K562 (cell line): ENCODE data around the gene UBQLN3. TPM values are rescaled to one million over a fixed set of nuclear protein-coding genes. Genes with fewer than 3 reads are reported as not detected.
A peak's percentile ranks its signal among the peaks of the same experiment; 100 is the strongest.

Experiments used
- ARID1B ChIP-seq: fragments of 450-650 bp; IDR thresholded peaks from 2 replicates; pipeline ENCODE4 v1.6.1; 2016; ENCODE audit warnings: antibody characterized with exemption, mild to moderate bottlenecking, inconsistent platforms
- CBFA2T3 ChIP-seq: fragments of 450-650 bp; IDR thresholded peaks from 2 replicates; pipeline ENCODE4 v1.6.1; 2017
- CTBP1 ChIP-seq: fragments of 450-650 bp; IDR thresholded peaks from 2 replicates; pipeline ENCODE4 v1.6.1; 2016; ENCODE audit warnings: borderline replicate concordance
- DDX20 ChIP-seq: fragments of 450-650 bp; IDR thresholded peaks from 2 replicates; pipeline ENCODE4 v1.6.1; 2016; ENCODE audit warnings: missing genetic modification characterization, low read depth, mild to moderate bottlenecking, missing compliant biosample characterization, moderate library complexity
- EZH2 ChIP-seq: IDR thresholded peaks from 2 replicates; pipeline ENCODE4 v1.6.1; 2012; ENCODE audit warnings: low read depth, mild to moderate bottlenecking, inconsistent platforms, low read length, borderline replicate concordance
- GTF2F1 ChIP-seq: IDR thresholded peaks from 2 replicates; pipeline ENCODE4 v1.6.1; 2011; ENCODE audit warnings: low read depth, low read length, improper control_type of control experiment
- HLTF ChIP-seq: fragments of 450-650 bp; IDR thresholded peaks from 2 replicates; pipeline ENCODE4 v1.6.1; 2016
- PHF8 ChIP-seq: fragments of 200-600 bp; sonication (generic); IDR thresholded peaks from 2 replicates; pipeline ENCODE4 v1.6.1; 2012; ENCODE audit warnings: mixed run types, mild to moderate bottlenecking, inconsistent platforms, low read length, moderate library complexity, borderline replicate concordance
- POLR2AphosphoS5 ChIP-seq: IDR thresholded peaks from 2 replicates; pipeline ENCODE4 v1.6.1; 2011; ENCODE audit warnings: mild to moderate bottlenecking, low read depth, low read length, moderate library complexity; ENCODE audit not compliant: control insufficient read depth, insufficient read depth
- SLC30A9 ChIP-seq: fragments of 250-450 bp; sonication (Bioruptor Pico); IDR thresholded peaks from 2 replicates; pipeline ENCODE4 v1.8.0; 2022; ENCODE audit warnings: mild to moderate bottlenecking, moderate library complexity
- ZFP30 ChIP-seq: fragments of 250-450 bp; sonication (Bioruptor Pico); IDR thresholded peaks from 2 replicates; pipeline ENCODE4 v1.8.0; 2022; ENCODE audit warnings: moderate library complexity, mild to moderate bottlenecking, inconsistent platforms, borderline replicate concordance
- ZNF274 ChIP-seq: IDR thresholded peaks from 2 replicates; pipeline ENCODE4 v1.6.1; 2011; ENCODE audit warnings: low read depth, mild to moderate bottlenecking, low read length, moderate library complexity, borderline replicate concordance
- ZNF316 ChIP-seq: fragments of 450-650 bp; IDR thresholded peaks from 2 replicates; pipeline ENCODE4 v1.6.1; 2016
- ZNF561 ChIP-seq: fragments of 450-650 bp; formaldehyde crosslinking; conservative IDR thresholded peaks from 2 replicates; pipeline ENCODE4 v1.4.0; 2020; ENCODE audit warnings: mild to moderate bottlenecking, moderate library complexity
- ZSCAN29 ChIP-seq: fragments of 450-650 bp; IDR thresholded peaks from 2 replicates; pipeline ENCODE4 v1.6.1; 2017
- polyA plus RNA-seq, 8 experiments: library from polyadenylated mRNA; depleted of rRNA in 4 of 8; stranded (reverse) in 5 of 8; unstranded in 3 of 8; fragments of >200 nt; fragmentation: Nextera tagmentation in 2 of 8; fragmentation: Illumina TruSeq in 1 of 8; extraction: Ambion mirVana in 2 of 8; extraction: Trizol in 1 of 8; gene quantifications; 2 replicates each; pipeline versions ENCODE4 v1.2.1 to v1.2.3, GENCODE V29; 2011 to 2014; ENCODE audit warnings: inconsistent platforms in 1 of 8, missing spikeins in 1 of 8
- total RNA-seq, 7 experiments: library from RNA; depleted of rRNA in 6 of 7; stranded (reverse); fragments of >200 nt in 6 of 7; fragmentation: Illumina TruSeq in 2 of 7; extraction: Trizol in 2 of 7; gene quantifications; 2 replicates each; pipeline versions ENCODE4 v1.2.1 to v1.2.3, GENCODE V29; 2011 to 2021; ENCODE audit warnings: low replicate concordance in 1 of 7
- TF ChIP-seq, protein P1 (sequence below): fragments of 450-650 bp; IDR thresholded peaks from 2 replicates; pipeline ENCODE4 v1.7.0; 2016; ENCODE audit warnings: borderline replicate concordance
- TF ChIP-seq, protein P2 (sequence below): IDR thresholded peaks from 2 replicates; pipeline ENCODE4 v1.6.1; 2012; ENCODE audit warnings: low read depth, low read length, improper control_type of control experiment, borderline replicate concordance
- TF ChIP-seq, protein P3 (sequence below): sonication (generic); formaldehyde crosslinking; IDR thresholded peaks from 2 replicates; pipeline ENCODE4 v1.8.0; 2023; ENCODE audit warnings: mild to moderate bottlenecking, missing genetic modification reagents
- TF ChIP-seq, protein P4 (sequence below): sonication (generic); formaldehyde crosslinking; IDR thresholded peaks from 2 replicates; pipeline ENCODE4 v1.8.0; 2022; ENCODE audit warnings: missing genetic modification reagents, mild to moderate bottlenecking, moderate library complexity, borderline replicate concordance
- TF ChIP-seq, protein P5 (sequence below): fragments of 250-450 bp; sonication (Bioruptor Pico); IDR thresholded peaks from 2 replicates; pipeline ENCODE4 v1.4.0; 2020; ENCODE audit warnings: borderline replicate concordance

Gene UBQLN3
- total and polyA plus RNA-seq, 9 of the 15 experiments (the other 6 are each of a cell fraction or from before 2014, with no cell fraction given), result 0.01 to 0.27 TPM; not detected in 7

DNA sequence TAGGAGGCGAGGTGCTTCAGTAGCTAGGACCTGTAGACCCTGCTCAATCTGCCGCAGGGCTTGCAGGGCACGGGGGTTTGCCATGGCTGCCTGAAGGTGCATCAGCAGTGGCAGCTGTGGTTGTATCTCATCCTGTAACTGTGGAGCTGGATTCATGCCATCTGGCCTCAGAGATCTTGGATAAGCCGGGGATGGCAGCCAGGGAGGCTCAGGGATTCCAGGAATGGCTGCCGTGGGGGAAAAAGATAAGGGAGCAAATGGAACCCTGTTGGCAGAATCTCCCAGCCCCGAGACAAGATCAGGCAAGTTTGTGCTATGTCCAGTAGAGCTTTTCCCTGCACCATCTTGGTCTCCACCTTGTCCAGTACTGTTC lies 1.8 kb downstream of the UBQLN3 start (continued):
- TF ChIP-seq GTF2F1 (no peak), ZNF274 (no peak), SLC30A9 (CRISPR knock-in tag) (no peak), CBFA2T3 (peak; percentile 62), ZFP30 (no peak), HLTF (no peak), ARID1B (peak; percentile 72), DDX20 (tag) (no peak), POLR2AphosphoS5 (no peak), ZNF316 (no peak), PHF8 (no peak), ZSCAN29 (no peak), CTBP1 (peak; percentile 12; the same call in 1 of the 2 replicates), ZNF561 (no peak), EZH2 (no peak)
- TF ChIP-seq, protein P1, sequence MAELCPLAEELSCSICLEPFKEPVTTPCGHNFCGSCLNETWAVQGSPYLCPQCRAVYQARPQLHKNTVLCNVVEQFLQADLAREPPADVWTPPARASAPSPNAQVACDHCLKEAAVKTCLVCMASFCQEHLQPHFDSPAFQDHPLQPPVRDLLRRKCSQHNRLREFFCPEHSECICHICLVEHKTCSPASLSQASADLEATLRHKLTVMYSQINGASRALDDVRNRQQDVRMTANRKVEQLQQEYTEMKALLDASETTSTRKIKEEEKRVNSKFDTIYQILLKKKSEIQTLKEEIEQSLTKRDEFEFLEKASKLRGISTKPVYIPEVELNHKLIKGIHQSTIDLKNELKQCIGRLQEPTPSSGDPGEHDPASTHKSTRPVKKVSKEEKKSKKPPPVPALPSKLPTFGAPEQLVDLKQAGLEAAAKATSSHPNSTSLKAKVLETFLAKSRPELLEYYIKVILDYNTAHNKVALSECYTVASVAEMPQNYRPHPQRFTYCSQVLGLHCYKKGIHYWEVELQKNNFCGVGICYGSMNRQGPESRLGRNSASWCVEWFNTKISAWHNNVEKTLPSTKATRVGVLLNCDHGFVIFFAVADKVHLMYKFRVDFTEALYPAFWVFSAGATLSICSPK, result no peak
- TF ChIP-seq, protein P2, sequence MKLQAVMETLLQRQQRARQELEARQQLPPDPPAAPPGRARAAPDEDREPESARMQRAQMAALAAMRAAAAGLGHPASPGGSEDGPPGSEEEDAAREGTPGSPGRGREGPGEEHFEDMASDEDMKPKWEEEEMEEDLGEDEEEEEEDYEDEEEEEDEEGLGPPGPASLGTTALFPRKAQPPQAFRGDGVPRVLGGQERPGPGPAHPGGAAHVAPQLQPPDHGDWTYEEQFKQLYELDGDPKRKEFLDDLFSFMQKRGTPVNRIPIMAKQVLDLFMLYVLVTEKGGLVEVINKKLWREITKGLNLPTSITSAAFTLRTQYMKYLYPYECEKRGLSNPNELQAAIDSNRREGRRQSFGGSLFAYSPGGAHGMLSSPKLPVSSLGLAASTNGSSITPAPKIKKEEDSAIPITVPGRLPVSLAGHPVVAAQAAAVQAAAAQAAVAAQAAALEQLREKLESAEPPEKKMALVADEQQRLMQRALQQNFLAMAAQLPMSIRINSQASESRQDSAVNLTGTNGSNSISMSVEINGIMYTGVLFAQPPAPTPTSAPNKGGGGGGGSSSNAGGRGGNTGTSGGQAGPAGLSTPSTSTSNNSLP, result no peak
- TF ChIP-seq, protein P3, sequence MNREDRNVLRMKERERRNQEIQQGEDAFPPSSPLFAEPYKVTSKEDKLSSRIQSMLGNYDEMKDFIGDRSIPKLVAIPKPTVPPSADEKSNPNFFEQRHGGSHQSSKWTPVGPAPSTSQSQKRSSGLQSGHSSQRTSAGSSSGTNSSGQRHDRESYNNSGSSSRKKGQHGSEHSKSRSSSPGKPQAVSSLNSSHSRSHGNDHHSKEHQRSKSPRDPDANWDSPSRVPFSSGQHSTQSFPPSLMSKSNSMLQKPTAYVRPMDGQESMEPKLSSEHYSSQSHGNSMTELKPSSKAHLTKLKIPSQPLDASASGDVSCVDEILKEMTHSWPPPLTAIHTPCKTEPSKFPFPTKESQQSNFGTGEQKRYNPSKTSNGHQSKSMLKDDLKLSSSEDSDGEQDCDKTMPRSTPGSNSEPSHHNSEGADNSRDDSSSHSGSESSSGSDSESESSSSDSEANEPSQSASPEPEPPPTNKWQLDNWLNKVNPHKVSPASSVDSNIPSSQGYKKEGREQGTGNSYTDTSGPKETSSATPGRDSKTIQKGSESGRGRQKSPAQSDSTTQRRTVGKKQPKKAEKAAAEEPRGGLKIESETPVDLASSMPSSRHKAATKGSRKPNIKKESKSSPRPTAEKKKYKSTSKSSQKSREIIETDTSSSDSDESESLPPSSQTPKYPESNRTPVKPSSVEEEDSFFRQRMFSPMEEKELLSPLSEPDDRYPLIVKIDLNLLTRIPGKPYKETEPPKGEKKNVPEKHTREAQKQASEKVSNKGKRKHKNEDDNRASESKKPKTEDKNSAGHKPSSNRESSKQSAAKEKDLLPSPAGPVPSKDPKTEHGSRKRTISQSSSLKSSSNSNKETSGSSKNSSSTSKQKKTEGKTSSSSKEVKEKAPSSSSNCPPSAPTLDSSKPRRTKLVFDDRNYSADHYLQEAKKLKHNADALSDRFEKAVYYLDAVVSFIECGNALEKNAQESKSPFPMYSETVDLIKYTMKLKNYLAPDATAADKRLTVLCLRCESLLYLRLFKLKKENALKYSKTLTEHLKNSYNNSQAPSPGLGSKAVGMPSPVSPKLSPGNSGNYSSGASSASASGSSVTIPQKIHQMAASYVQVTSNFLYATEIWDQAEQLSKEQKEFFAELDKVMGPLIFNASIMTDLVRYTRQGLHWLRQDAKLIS (CRISPR knock-in tag), result no peak
- TF ChIP-seq, protein P4, sequence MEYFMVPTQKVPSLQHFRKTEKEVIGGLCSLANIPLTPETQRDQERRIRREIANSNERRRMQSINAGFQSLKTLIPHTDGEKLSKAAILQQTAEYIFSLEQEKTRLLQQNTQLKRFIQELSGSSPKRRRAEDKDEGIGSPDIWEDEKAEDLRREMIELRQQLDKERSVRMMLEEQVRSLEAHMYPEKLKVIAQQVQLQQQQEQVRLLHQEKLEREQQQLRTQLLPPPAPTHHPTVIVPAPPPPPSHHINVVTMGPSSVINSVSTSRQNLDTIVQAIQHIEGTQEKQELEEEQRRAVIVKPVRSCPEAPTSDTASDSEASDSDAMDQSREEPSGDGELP (CRISPR knock-in tag), result no peak
- TF ChIP-seq, protein P5, sequence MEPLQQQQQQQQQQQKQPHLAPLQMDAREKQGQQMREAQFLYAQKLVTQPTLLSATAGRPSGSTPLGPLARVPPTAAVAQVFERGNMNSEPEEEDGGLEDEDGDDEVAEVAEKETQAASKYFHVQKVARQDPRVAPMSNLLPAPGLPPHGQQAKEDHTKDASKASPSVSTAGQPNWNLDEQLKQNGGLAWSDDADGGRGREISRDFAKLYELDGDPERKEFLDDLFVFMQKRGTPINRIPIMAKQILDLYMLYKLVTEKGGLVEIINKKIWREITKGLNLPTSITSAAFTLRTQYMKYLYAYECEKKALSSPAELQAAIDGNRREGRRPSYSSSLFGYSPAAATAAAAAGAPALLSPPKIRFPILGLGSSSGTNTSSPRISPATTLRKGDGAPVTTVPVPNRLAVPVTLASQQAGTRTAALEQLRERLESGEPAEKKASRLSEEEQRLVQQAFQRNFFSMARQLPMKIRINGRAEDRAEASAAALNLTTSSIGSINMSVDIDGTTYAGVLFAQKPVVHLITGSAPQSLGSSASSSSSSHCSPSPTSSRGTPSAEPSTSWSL (CRISPR knock-in tag), result no peak
